GM23338 (cell line): Measurements from ENCODE around the gene PEX16. TPM values are rescaled to one million over a fixed set of nuclear protein-coding genes. Genes with fewer than 3 reads are reported as not detected.

Experiments used
- ATAC-seq: fragments of 200-7000 bp; cut with Tn5 transposase; 3 replicates; pipeline ENCODE4 v1.9.1; 2020
- DNase-seq: peaks from one replicate; pipeline ENCODE4 v3.0.0-alpha.2; 2015; ENCODE audit warnings: low spot score
- H2AFZ ChIP-seq: fragments of 200-600 bp; sonication (generic); 2 replicates; pipeline ENCODE4 v1.8.0; 2016; ENCODE audit warnings: antibody characterized with exemption, mild to moderate bottlenecking, moderate library complexity
- H3F3A ChIP-seq: fragments of 200-600 bp; sonication (generic); replicated peaks from 2 replicates; pipeline ENCODE4 v1.8.0; 2017; ENCODE audit warnings: antibody characterized with exemption, mixed run types, low read depth
- H3K27ac ChIP-seq: fragments of 200-600 bp; sonication (generic); 2 replicates; pipeline ENCODE4 v1.6.1; 2016; ENCODE audit warnings: low read depth
- H3K27me3 ChIP-seq: fragments of 200-600 bp; sonication (generic); 2 replicates; pipeline ENCODE4 v1.8.0; 2016; ENCODE audit warnings: mild to moderate bottlenecking, mixed run types, moderate library complexity; ENCODE audit not compliant: insufficient read depth
- H3K36me3 ChIP-seq: fragments of 200-600 bp; sonication (generic); 2 replicates; pipeline ENCODE4 v1.8.0; 2016; ENCODE audit warnings: mild to moderate bottlenecking; ENCODE audit not compliant: insufficient read depth
- H3K4me1 ChIP-seq: fragments of 200-600 bp; sonication (generic); 2 replicates; pipeline ENCODE4 v1.8.0; 2016; ENCODE audit warnings: mild to moderate bottlenecking, moderate library complexity; ENCODE audit not compliant: insufficient read depth
- H3K4me2 ChIP-seq: fragments of 200-600 bp; sonication (generic); 2 replicates; pipeline ENCODE4 v1.7.1; 2017; ENCODE audit warnings: mixed run types
- H3K4me3 ChIP-seq: fragments of 200-600 bp; sonication (generic); 2 replicates; pipeline ENCODE4 v1.6.1; 2016; ENCODE audit warnings: mixed run types
- H3K79me2 ChIP-seq: fragments of 200-600 bp; sonication (generic); replicated peaks from 2 replicates; pipeline ENCODE4 v1.8.0; 2017; ENCODE audit warnings: mild to moderate bottlenecking; ENCODE audit not compliant: insufficient read depth
- H3K9me2 ChIP-seq: fragments of 200-600 bp; sonication (generic); 2 replicates; pipeline ENCODE4 v1.8.0; 2017; ENCODE audit not compliant: insufficient read depth
- H4K20me1 ChIP-seq: fragments of 200-600 bp; sonication (generic); replicated peaks from 2 replicates; pipeline ENCODE4 v1.8.0; 2017; ENCODE audit warnings: mild to moderate bottlenecking; ENCODE audit not compliant: insufficient read depth
- H3K27ac Mint-ChIP-seq: 2 replicates; pipeline ENCODE4 v1.8.0; 2020; ENCODE audit warnings: inconsistent platforms, mild to moderate bottlenecking, moderate library complexity, mixed read lengths
- H3K27me3 Mint-ChIP-seq: 3 replicates; pipeline ENCODE4 v1.8.0; 2022; ENCODE audit warnings: low read depth, mild to moderate bottlenecking, moderate library complexity, mixed read lengths, inconsistent platforms; ENCODE audit not compliant: insufficient read depth, poor library complexity
- H3K36me3 Mint-ChIP-seq: 3 replicates; pipeline ENCODE4 v1.8.0; 2021; ENCODE audit warnings: low read depth, mild to moderate bottlenecking, inconsistent platforms, moderate library complexity, mixed read lengths
- H3K4me1 Mint-ChIP-seq: 3 replicates; pipeline ENCODE4 v1.8.0; 2020; ENCODE audit warnings: mild to moderate bottlenecking, inconsistent platforms, mixed read lengths
- H3K4me3 Mint-ChIP-seq: 3 replicates; pipeline ENCODE4 v1.8.0; 2021; ENCODE audit warnings: moderate library complexity, mild to moderate bottlenecking, inconsistent platforms, mixed read lengths
- H3K9me3 Mint-ChIP-seq: 3 replicates; pipeline ENCODE4 v1.8.0; 2020; ENCODE audit warnings: moderate library complexity, mild to moderate bottlenecking, inconsistent platforms, mixed read lengths
- CREB1 ChIP-seq: fragments of 250-450 bp; sonication (Bioruptor Pico); IDR thresholded peaks from 2 replicates; pipeline ENCODE4 v1.5.0; 2020; ENCODE audit warnings: low read depth, mild to moderate bottlenecking, moderate library complexity
- ETS1 ChIP-seq: IDR thresholded peaks from 2 replicates; pipeline ENCODE4 v1.6.1; 2016; ENCODE audit warnings: antibody characterized with exemption
- EZH2 ChIP-seq: fragments of 200-600 bp; sonication (generic); IDR thresholded peaks from one replicate; pipeline ENCODE4 v1.8.0; 2017; ENCODE audit warnings: antibody characterized with exemption, mild to moderate bottlenecking, low read depth; ENCODE audit not compliant: unreplicated experiment
- NANOG ChIP-seq: IDR thresholded peaks from 2 replicates; pipeline ENCODE4 v1.6.1; 2016; ENCODE audit warnings: antibody characterized with exemption, borderline replicate concordance
- POLR2AphosphoS5 ChIP-seq: IDR thresholded peaks from 2 replicates; pipeline ENCODE4 v1.6.1; 2016; ENCODE audit warnings: antibody characterized with exemption, low read depth
- STAT1 ChIP-seq: IDR thresholded peaks from one replicate; pipeline ENCODE4 v1.6.1; 2016; ENCODE audit warnings: antibody characterized with exemption; ENCODE audit not compliant: unreplicated experiment
- ZNF331 ChIP-seq: fragments of 250-450 bp; sonication (Bioruptor Pico); IDR thresholded peaks from 2 replicates; pipeline ENCODE4 v1.5.0; 2020; ENCODE audit warnings: low read depth, mild to moderate bottlenecking, moderate library complexity
- ZNF462 ChIP-seq: fragments of 250-450 bp; sonication (Bioruptor Pico); IDR thresholded peaks from 2 replicates; pipeline ENCODE4 v1.5.0; 2020; ENCODE audit warnings: mild to moderate bottlenecking, moderate library complexity
- polyA plus RNA-seq: library from polyadenylated mRNA; unstranded; fragments of >200 nt; fragmentation: Nextera tagmentation; extraction: Ambion mirVana; gene quantifications from 2 replicates; pipeline ENCODE4 v1.2.1, GENCODE V29; 2016
- total RNA-seq: library from RNA; depleted of rRNA; stranded (reverse); fragments of >200 nt; shearing (Covaris generic); gene quantifications from 2 replicates; pipeline ENCODE4 v1.2.3, GENCODE V29; 2014

PEX16 gene
- total and polyA plus RNA-seq, 2 experiments from 2014 or later, result 23.3 to 34.1 TPM

- no peak overlapping the region for H3K4me3 ChIP-seq
- Mint-ChIP-seq H3K9me3 (no peaks in the 10 kb centered on the region), H3K36me3 (peaks cover 18% of the 10 kb centered on the region; the same call in 2 of the 3 replicates), H3K4me3 (no peak overlapping the region), H3K27ac (no peak overlapping the region), H3K4me1 (peaks cover 12% of the 10 kb centered on the region), H3K27me3 (peaks cover 2% of the 10 kb centered on the region)
- H3K27me3 ChIP-seq, result no peaks in the 10 kb centered on the region
- no peaks in the 10 kb centered on the region; the same call in 1 of the 2 replicates for H4K20me1 ChIP-seq
- H3K79me2 ChIP-seq, result no peaks in the 10 kb centered on the region
- H3F3A ChIP-seq, result no peaks in the 10 kb centered on the region
- no peaks in the 10 kb centered on the region for H3K36me3 ChIP-seq
- H3K9me2 ChIP-seq, result no peaks in the 10 kb centered on the region
- no peak overlapping the region for H3K27ac ChIP-seq
- H3K4me2 ChIP-seq, result no peak overlapping the region
- DNase-seq (no peak), ATAC-seq (no peak)
- no peak overlapping the region for H2AFZ ChIP-seq
- H3K4me1 ChIP-seq, result peaks cover under 1% of the 10 kb centered on the region; the same call in 1 of the 2 replicates
- no peak for TF ChIP-seq ZNF462
- TF ChIP-seq STAT1, result no peak
- TF ChIP-seq CREB1 (CRISPR knock-in tag), result no peak
- TF ChIP-seq ETS1, result no peak
- TF ChIP-seq NANOG, result no peak
- no peak for TF ChIP-seq ZNF331 (CRISPR knock-in tag)
- TF ChIP-seq POLR2AphosphoS5, result no peak
- no peak for TF ChIP-seq EZH2
Measured at GRCh38 chr11:45864041-45864440, 53.6 kb downstream of the PEX16 start.
